Loucy (cell line): ENCODE results near the gene TPCN2.

Experiments
- H2AFZ ChIP-seq: fragments of 200-600 bp; sonication (generic); 2 replicates; pipeline ENCODE4 v1.6.0; 2016; ENCODE audit warnings: antibody characterized with exemption, mild to moderate bottlenecking, low read length, moderate library complexity
- H3F3A ChIP-seq: fragments of 200-600 bp; 2 replicates; pipeline ENCODE4 v1.6.0; 2016; ENCODE audit warnings: antibody characterized with exemption, low read depth, mild to moderate bottlenecking
- H3K27me3 ChIP-seq: fragments of 200-600 bp; sonication (generic); 2 replicates; pipeline ENCODE4 v1.6.1; 2014; ENCODE audit warnings: low read length, mild to moderate bottlenecking; ENCODE audit not compliant: insufficient read depth, poor library complexity, severe bottlenecking
- H3K36me3 ChIP-seq: fragments of 200-600 bp; sonication (generic); 2 replicates; pipeline ENCODE4 v1.6.1; 2016; ENCODE audit warnings: low read length; ENCODE audit not compliant: insufficient read depth
- H3K4me1 ChIP-seq: fragments of 200-600 bp; sonication (generic); 2 replicates; pipeline ENCODE4 v1.5.1; 2014; ENCODE audit warnings: low read length, mild to moderate bottlenecking; ENCODE audit not compliant: insufficient read depth, poor library complexity, severe bottlenecking
- H3K4me2 ChIP-seq: fragments of 200-600 bp; sonication (generic); 2 replicates; pipeline ENCODE4 v1.6.0; 2014; ENCODE audit warnings: antibody characterized with exemption, low read length, low read depth, mild to moderate bottlenecking; ENCODE audit not compliant: poor library complexity, severe bottlenecking
- H3K4me3 ChIP-seq: fragments of 200-600 bp; sonication (generic); 2 replicates; pipeline ENCODE4 v1.5.1; 2014; ENCODE audit warnings: low read length, mild to moderate bottlenecking, mixed read lengths; ENCODE audit not compliant: poor library complexity, severe bottlenecking
- H3K79me2 ChIP-seq: fragments of 200-600 bp; sonication (generic); 2 replicates; pipeline ENCODE4 v1.6.1; 2014; ENCODE audit warnings: low read length; ENCODE audit not compliant: insufficient read depth
- H3K9ac ChIP-seq: fragments of 200-600 bp; sonication (generic); 2 replicates; pipeline ENCODE4 v1.6.0; 2014; ENCODE audit warnings: mild to moderate bottlenecking, low read depth, low read length, moderate library complexity; ENCODE audit not compliant: poor library complexity, severe bottlenecking
- H3K9me2 ChIP-seq: fragments of 200-600 bp; sonication (generic); replicated peaks from 2 replicates; pipeline ENCODE4 v1.6.1; 2016; ENCODE audit warnings: low read depth, low read length, mixed read lengths
- H3K9me3 ChIP-seq: fragments of 200-600 bp; sonication (generic); 2 replicates; pipeline ENCODE4 v1.6.1; 2014; ENCODE audit warnings: mild to moderate bottlenecking, antibody characterized with exemption, low read length, low read depth; ENCODE audit not compliant: insufficient read depth
- H4K20me1 ChIP-seq: fragments of 200-600 bp; sonication (generic); 2 replicates; pipeline ENCODE4 v1.6.0; 2014; ENCODE audit warnings: antibody characterized with exemption, low read length, mild to moderate bottlenecking; ENCODE audit not compliant: insufficient read depth, poor library complexity, severe bottlenecking
- EZH2phosphoT487 ChIP-seq: fragments of 200-600 bp; IDR thresholded peaks from 2 replicates; pipeline ENCODE4 v1.6.1; 2018; ENCODE audit warnings: antibody characterized with exemption, mild to moderate bottlenecking, moderate library complexity, borderline replicate concordance
- TF ChIP-seq, protein P1 (sequence below): fragments of 200-600 bp; sonication (generic); conservative IDR thresholded peaks from 2 replicates; pipeline ENCODE4 v1.5.1; 2014; ENCODE audit warnings: mild to moderate bottlenecking, antibody characterized with exemption, low read length

TPCN2 gene

GRCh38 chr11:69119190-69119589 lies 70.5 kb downstream of the TPCN2 start:
- no peak overlapping the region for H3K9ac ChIP-seq
- H3K9me3 ChIP-seq = no peaks in the 10 kb centered on the region
- no peak overlapping the region for H3K4me2 ChIP-seq
- H2AFZ ChIP-seq = no peak overlapping the region
- no peaks in the 10 kb centered on the region for H3K36me3 ChIP-seq
- no peak overlapping the region for H3K4me3 ChIP-seq
- H3K4me1 ChIP-seq = peaks cover 7% of the 10 kb centered on the region
- no peaks in the 10 kb centered on the region for H3K27me3 ChIP-seq
- no peaks in the 10 kb centered on the region for H4K20me1 ChIP-seq
- no peaks in the 10 kb centered on the region for H3K9me2 ChIP-seq
- H3K79me2 ChIP-seq = no peaks in the 10 kb centered on the region
- no peak for TF ChIP-seq EZH2phosphoT487
- TF ChIP-seq, protein P1, sequence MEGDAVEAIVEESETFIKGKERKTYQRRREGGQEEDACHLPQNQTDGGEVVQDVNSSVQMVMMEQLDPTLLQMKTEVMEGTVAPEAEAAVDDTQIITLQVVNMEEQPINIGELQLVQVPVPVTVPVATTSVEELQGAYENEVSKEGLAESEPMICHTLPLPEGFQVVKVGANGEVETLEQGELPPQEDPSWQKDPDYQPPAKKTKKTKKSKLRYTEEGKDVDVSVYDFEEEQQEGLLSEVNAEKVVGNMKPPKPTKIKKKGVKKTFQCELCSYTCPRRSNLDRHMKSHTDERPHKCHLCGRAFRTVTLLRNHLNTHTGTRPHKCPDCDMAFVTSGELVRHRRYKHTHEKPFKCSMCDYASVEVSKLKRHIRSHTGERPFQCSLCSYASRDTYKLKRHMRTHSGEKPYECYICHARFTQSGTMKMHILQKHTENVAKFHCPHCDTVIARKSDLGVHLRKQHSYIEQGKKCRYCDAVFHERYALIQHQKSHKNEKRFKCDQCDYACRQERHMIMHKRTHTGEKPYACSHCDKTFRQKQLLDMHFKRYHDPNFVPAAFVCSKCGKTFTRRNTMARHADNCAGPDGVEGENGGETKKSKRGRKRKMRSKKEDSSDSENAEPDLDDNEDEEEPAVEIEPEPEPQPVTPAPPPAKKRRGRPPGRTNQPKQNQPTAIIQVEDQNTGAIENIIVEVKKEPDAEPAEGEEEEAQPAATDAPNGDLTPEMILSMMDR = no peak
- H3F3A ChIP-seq = no peaks in the 10 kb centered on the region

GRCh38 chr11:69120096-69120875 lies 71.6 kb downstream of the TPCN2 start:
- Histone ChIP-seq H3K27me3 (no peaks in the 10 kb centered on the region), H3K4me1 (peaks cover 8% of the 10 kb centered on the region), H3K36me3 (no peaks in the 10 kb centered on the region), H3K4me2 (no peak overlapping the region), H3K9ac (no peak overlapping the region), H4K20me1 (no peaks in the 10 kb centered on the region), H2AFZ (no peak overlapping the region), H3K9me2 (no peaks in the 10 kb centered on the region), H3F3A (no peaks in the 10 kb centered on the region), H3K79me2 (no peaks in the 10 kb centered on the region), H3K4me3 (no peak overlapping the region), H3K9me3 (no peaks in the 10 kb centered on the region)
- no peak for TF ChIP-seq EZH2phosphoT487
- TF ChIP-seq, protein P1 = no peak

GRCh38 chr11:69121021-69121420 lies 72.3 kb downstream of the TPCN2 start:
- Histone ChIP-seq H3F3A (no peaks in the 10 kb centered on the region), H3K9me3 (no peaks in the 10 kb centered on the region), H3K79me2 (no peaks in the 10 kb centered on the region), H3K9ac (no peak overlapping the region), H3K4me1 (peaks cover 8% of the 10 kb centered on the region), H3K36me3 (no peaks in the 10 kb centered on the region), H3K4me3 (no peak overlapping the region), H3K4me2 (no peak overlapping the region), H2AFZ (no peak overlapping the region), H4K20me1 (no peaks in the 10 kb centered on the region), H3K27me3 (no peaks in the 10 kb centered on the region), H3K9me2 (no peaks in the 10 kb centered on the region)
- no peak for TF ChIP-seq EZH2phosphoT487
- TF ChIP-seq, protein P1 = no peak
